GM19438 (cell line): ENCODE data around the gene ACOXL.

Experiments
- ATAC-seq: cut with Tn5 transposase; IDR thresholded peaks from one replicate; pipeline ENCODE4 v1.9.1; 2021; ENCODE audit warnings: low read depth; ENCODE audit not compliant: unreplicated experiment

The ACOXL gene

GRCh38 chr2:111120253-111121027, 388.1 kb downstream of the ACOXL start, which contains the start of gene BCL2L11:
TSS of gene BCL2L11 (plus strand) at chr2:111120914. CDS start at chr2:111123746, 2,832 bp downstream.
- ATAC-seq = peak; percentile 44

GRCh38 chr2:111121028-111121827, 388.9 kb downstream of the ACOXL start:
- ATAC-seq = peak; percentile 12

GRCh38 chr2:111121828-111122630, 389.7 kb downstream of the ACOXL start:
- peak; percentile 43 for ATAC-seq

- ATAC-seq = no peak
Observed at GRCh38 chr2:111122631-111123421, 390.5 kb downstream of the ACOXL start.

GRCh38 chr2:111123751-111124150, 391.4 kb downstream of the ACOXL start:
- ATAC-seq = no peak

GRCh38 chr2:111126581-111126980, 394.2 kb downstream of the ACOXL start:
- ATAC-seq = no peak

GRCh38 chr2:111127351-111127750, 395.0 kb downstream of the ACOXL start:
- no peak for ATAC-seq

- ATAC-seq = no peak
Observed at GRCh38 chr2:111128096-111128495, 395.7 kb downstream of the ACOXL start.

GRCh38 chr2:111133603-111134002, 401.2 kb downstream of the ACOXL start:
- ATAC-seq = no peak

GRCh38 chr2:111134055-111134454, 401.7 kb downstream of the ACOXL start:
- no peak for ATAC-seq

- ATAC-seq = no peak
Observed at GRCh38 chr2:111135237-111135909, 403.0 kb downstream of the ACOXL start.

- ATAC-seq = no peak
Observed at GRCh38 chr2:111135910-111136297, 403.5 kb downstream of the ACOXL start.

- no peak for ATAC-seq
Observed at GRCh38 chr2:111138839-111139238, 406.5 kb downstream of the ACOXL start.

- no peak for ATAC-seq
Observed at GRCh38 chr2:111139637-111140317, 407.4 kb downstream of the ACOXL start.

- ATAC-seq = no peak
Observed at GRCh38 chr2:111140815-111141214, 408.4 kb downstream of the ACOXL start.

GRCh38 chr2:111142101-111142500, 409.7 kb downstream of the ACOXL start:
- no peak for ATAC-seq

GRCh38 chr2:111143107-111143842, 410.9 kb downstream of the ACOXL start:
- no peak for ATAC-seq

- ATAC-seq = no peak
Observed at GRCh38 chr2:111143843-111144198, 411.4 kb downstream of the ACOXL start.
